GM18511 (cell line): ENCODE results near the gene GALK1.
A peak's percentile ranks its signal among the peaks of the same experiment; 100 is the strongest.
"Not testable (repeated sequence)": the region's sequence is repeated elsewhere in the genome, so short reads cannot be mapped to it uniquely, and the experiment has no call there.

Experiments used
- ATAC-seq: cut with Tn5 transposase; IDR thresholded peaks from one replicate; pipeline ENCODE4 v1.9.1; 2021; ENCODE audit warnings: mild to moderate bottlenecking, moderate library complexity; ENCODE audit not compliant: unreplicated experiment

Gene GALK1

GRCh38 chr17:75767881-75768280 is 2.9 kb upstream of the GALK1 start:
- ATAC-seq, result no peak

- ATAC-seq, result no peak
Observed at GRCh38 chr17:75765981-75766380, 989 bp upstream of the GALK1 start.

GRCh38 chr17:75764417-75764710 is 628 bp downstream of the GALK1 start:
- no peak for ATAC-seq

- ATAC-seq, result no peak
Observed at GRCh38 chr17:75763613-75764416, 1.2 kb downstream of the GALK1 start.

- ATAC-seq, result no peak
Observed at GRCh38 chr17:75763269-75763607, 1.8 kb downstream of the GALK1 start.

- no peak for ATAC-seq
Observed at GRCh38 chr17:75762513-75763268, 2.3 kb downstream of the GALK1 start.

- not testable (repeated sequence) for ATAC-seq
Observed at GRCh38 chr17:75759978-75760640, 4.9 kb downstream of the GALK1 start.

GRCh38 chr17:75759457-75759856 is 5.5 kb downstream of the GALK1 start:
- ATAC-seq, result no peak

- ATAC-seq, result no peak
Observed at GRCh38 chr17:75758131-75758905, 6.7 kb downstream of the GALK1 start.

GRCh38 chr17:75757086-75757681 is 7.8 kb downstream of the GALK1 start:
- no peak for ATAC-seq

- no peak for ATAC-seq
Observed at GRCh38 chr17:75756451-75757085, 8.4 kb downstream of the GALK1 start.

GRCh38 chr17:75755990-75756389 is 9.0 kb downstream of the GALK1 start:
- ATAC-seq, result no peak

GRCh38 chr17:75755205-75755901 is 9.6 kb downstream of the GALK1 start:
- ATAC-seq, result no peak

- ATAC-seq, result no peak
Observed at GRCh38 chr17:75754378-75755204, 10.4 kb downstream of the GALK1 start.

GRCh38 chr17:75753514-75754377 is 11.2 kb downstream of the GALK1 start:
- ATAC-seq, result peak; percentile 59

- ATAC-seq, result no peak
Observed at GRCh38 chr17:75752802-75753513, 12.0 kb downstream of the GALK1 start.

GRCh38 chr17:75752405-75752709 is 12.6 kb downstream of the GALK1 start:
- ATAC-seq, result no peak
